Thymus (tissue), 11 donors: ENCODE results near the gene GMPPA. TPM values are rescaled to one million over a fixed set of nuclear protein-coding genes. Genes with fewer than 3 reads are reported as not detected.

Experiments
- DNase-seq, 9 donors: peaks; one replicate each; pipeline ENCODE4 v3.0.0-alpha.2; 2013; ENCODE audit warnings: low spot score in 9 of 9, low read depth in 6 of 9, missing footprints in 1 of 9
- H3K27ac ChIP-seq, 2 donors: one replicate each; pipeline ENCODE4 v1.5.1; 2013; ENCODE audit warnings: control low read depth in 1 of 2, low read depth in 1 of 2, low read length in 1 of 2, mild to moderate bottlenecking in 1 of 2, moderate library complexity in 1 of 2
- H3K27me3 ChIP-seq, 2 donors: one replicate each; pipeline ENCODE4 v1.5.1; 2013; ENCODE audit warnings: low read length in 1 of 2; ENCODE audit not compliant: control insufficient read depth in 2 of 2, insufficient read depth in 1 of 2
- H3K36me3 ChIP-seq, 2 donors: one replicate each; pipeline ENCODE4 v1.5.1; 2013; ENCODE audit warnings: low read length in 1 of 2, mild to moderate bottlenecking in 1 of 2, moderate library complexity in 1 of 2; ENCODE audit not compliant: control insufficient read depth in 2 of 2, insufficient read depth in 2 of 2
- H3K4me1 ChIP-seq, 2 donors: one replicate each; pipeline ENCODE4 v1.5.1; 2013; ENCODE audit warnings: low read length in 2 of 2; ENCODE audit not compliant: control insufficient read depth in 2 of 2, insufficient read depth in 2 of 2
- H3K4me3 ChIP-seq, 2 donors: one replicate each; pipeline ENCODE4 v1.5.1; 2013; ENCODE audit warnings: low read length in 2 of 2, control low read depth in 1 of 2, mild to moderate bottlenecking in 1 of 2
- H3K9me3 ChIP-seq, 2 donors: one replicate each; pipeline ENCODE4 v1.5.1; 2013; ENCODE audit warnings: low read length in 1 of 2, mild to moderate bottlenecking in 1 of 2; ENCODE audit not compliant: control insufficient read depth in 2 of 2, insufficient read depth in 1 of 2
- WGBS: extraction: QIAGEN DNeasy Blood & Tissue Kit; methylation state at CpG from one replicate; pipeline ENCODE4 v1.1.7; 2013; 5-methylcytosine and 5-hydroxymethylcytosine counted together
- polyA plus RNA-seq: library from polyadenylated mRNA; stranded (reverse); fragments of 200-250 nt; gene quantifications from one replicate; pipeline ENCODE4 v1.2.3, GENCODE V29; 2013
- total RNA-seq: library from RNA; stranded (reverse); fragments of 120-200 nt; gene quantifications from one replicate; pipeline ENCODE4 v1.2.4, GENCODE V29; 2013
- donor health status: healthy.

GMPPA gene
- total and polyA plus RNA-seq, 2 donors, result 17.6 to 32.7 TPM

- H3K9me3 ChIP-seq, result peaks cover 0 to 5% of the 10 kb centered on the region in 2 donors
- no peak overlapping the region for H3K27ac ChIP-seq
- H3K4me1 ChIP-seq, result no peaks in the 10 kb centered on the region
- WGBS, result 85% methylated on average over 8 of the region's 8 CpGs
- H3K36me3 ChIP-seq, result no peaks in the 10 kb centered on the region
- H3K4me3 ChIP-seq, result no peak overlapping the region
- DNase-seq, result no peak
- H3K27me3 ChIP-seq, result peaks cover 51 to 100% of the 10 kb centered on the region in 2 donors
Measured at GRCh38 chr2:219520079-219520478, 21.4 kb downstream of the GMPPA start.

- Histone ChIP-seq H3K9me3 (no peaks in the 10 kb centered on the region), H3K36me3 (no peaks in the 10 kb centered on the region), H3K27ac (no peak overlapping the region), H3K4me1 (no peaks in the 10 kb centered on the region), H3K4me3 (no peak overlapping the region), H3K27me3 (peaks cover 53 to 100% of the 10 kb centered on the region in 2 donors)
- WGBS, result 15% methylated on average over 14 of the region's 14 CpGs
- no peak for DNase-seq
Measured at GRCh38 chr2:219521066-219521880, 22.6 kb downstream of the GMPPA start.

- 4% methylated on average over 70 of the region's 70 CpGs for WGBS
- H3K27me3 ChIP-seq, result peaks cover 53 to 100% of the 10 kb centered on the region in 2 donors
- no peaks in the 10 kb centered on the region for H3K9me3 ChIP-seq
- no peak overlapping the region for H3K4me3 ChIP-seq
- no peaks in the 10 kb centered on the region for H3K4me1 ChIP-seq
- no peaks in the 10 kb centered on the region for H3K36me3 ChIP-seq
- H3K27ac ChIP-seq, result no peak overlapping the region
- no peak for DNase-seq
Measured at GRCh38 chr2:219522111-219523030, 23.7 kb downstream of the GMPPA start.

GRCh38 chr2:219523031-219523671, 24.5 kb downstream of the GMPPA start:
- H3K4me3 ChIP-seq, result no peak overlapping the region
- WGBS, result 15% methylated on average over 24 of the region's 24 CpGs
- H3K36me3 ChIP-seq, result no peaks in the 10 kb centered on the region
- H3K27ac ChIP-seq, result no peak overlapping the region
- no peak for DNase-seq
- H3K4me1 ChIP-seq, result no peaks in the 10 kb centered on the region
- H3K27me3 ChIP-seq, result peaks cover 53 to 100% of the 10 kb centered on the region in 2 donors
- H3K9me3 ChIP-seq, result no peaks in the 10 kb centered on the region

GRCh38 chr2:219524817-219525216, 26.1 kb downstream of the GMPPA start:
- no peaks in the 10 kb centered on the region for H3K4me1 ChIP-seq
- peaks cover 0 to under 1% of the 10 kb centered on the region in 2 donors for H3K9me3 ChIP-seq
- DNase-seq, result no peak
- peaks cover 54 to 97% of the 10 kb centered on the region in 2 donors for H3K27me3 ChIP-seq
- WGBS, result 99% methylated on average over 2 of the region's 2 CpGs
- H3K4me3 ChIP-seq, result no peak overlapping the region
- no peak overlapping the region for H3K27ac ChIP-seq
- H3K36me3 ChIP-seq, result no peaks in the 10 kb centered on the region

GRCh38 chr2:219525533-219526232, 27.0 kb downstream of the GMPPA start:
- Histone ChIP-seq H3K4me1 (no peaks in the 10 kb centered on the region), H3K9me3 (peaks cover 0 to 6% of the 10 kb centered on the region in 2 donors), H3K27me3 (peaks cover 49 to 97% of the 10 kb centered on the region in 2 donors), H3K4me3 (no peak overlapping the region), H3K36me3 (no peaks in the 10 kb centered on the region), H3K27ac (no peak overlapping the region)
- 49% methylated on average over 9 of the region's 9 CpGs for WGBS
- DNase-seq, result no peak

GRCh38 chr2:219526320-219527075, 27.8 kb downstream of the GMPPA start:
- peaks cover 45 to 97% of the 10 kb centered on the region in 2 donors for H3K27me3 ChIP-seq
- H3K4me1 ChIP-seq, result no peaks in the 10 kb centered on the region
- H3K9me3 ChIP-seq, result peaks cover 0 to 6% of the 10 kb centered on the region in 2 donors
- no peak for DNase-seq
- WGBS, result 55% methylated on average over 11 of the region's 11 CpGs
- H3K4me3 ChIP-seq, result no peak overlapping the region
- H3K27ac ChIP-seq, result no peak overlapping the region
- H3K36me3 ChIP-seq, result no peaks in the 10 kb centered on the region

- Histone ChIP-seq H3K4me1 (no peaks in the 10 kb centered on the region), H3K27ac (no peak overlapping the region), H3K9me3 (peaks cover 0 to 6% of the 10 kb centered on the region in 2 donors), H3K27me3 (peaks cover 40 to 97% of the 10 kb centered on the region in 2 donors), H3K4me3 (no peak overlapping the region), H3K36me3 (no peaks in the 10 kb centered on the region)
- DNase-seq, result no peak
- 73% methylated on average over 6 of the region's 6 CpGs for WGBS
Measured at GRCh38 chr2:219527076-219527394, 28.3 kb downstream of the GMPPA start.
